B cell (primary cell): ENCODE results near the gene SART3. TPM values are rescaled to one million over a fixed set of nuclear protein-coding genes. Genes with fewer than 3 reads are reported as not detected.

Experiments
- ATAC-seq: fragments of 200-7000 bp; cut with Tn5 transposase; one replicate; pipeline ENCODE4 v1.10.0; 2021; ENCODE audit warnings: low read depth, mild to moderate bottlenecking, moderate number of reproducible peaks, moderate library complexity
- CTCF ChIA-PET: fragments of 350-600 bp; sonication (Branson Sonifier 250); formaldehyde crosslinking; loops from one replicate; lab custom pipeline; 2021; ENCODE audit warnings: antibody characterized with exemption, inconsistent platforms; lab: Charles Lee
- POLR2A ChIA-PET: fragments of 350-600 bp; sonication (Branson Sonifier 250); formaldehyde crosslinking; loops from one replicate; lab custom pipeline; 2021; ENCODE audit warnings: antibody characterized with exemption; lab: Charles Lee
- DNase-seq: peaks from one replicate; pipeline ENCODE4 v3.0.0; 2013
- H2AFZ ChIP-seq: 2 replicates; pipeline ENCODE4 v1.6.1; 2012; ENCODE audit warnings: mild to moderate bottlenecking, low read depth, low read length; ENCODE audit not compliant: insufficient read depth, poor library complexity, severe bottlenecking
- H3K27ac ChIP-seq, 2 donors: 1 replicate in 1 of 2; 2 replicates in 1 of 2; pipeline ENCODE4 v1.5.1; 2012 to 2013; ENCODE audit warnings: low read length in 2 of 2, mild to moderate bottlenecking in 2 of 2, moderate library complexity in 1 of 2
- H3K27me3 ChIP-seq, 4 experiments: fragments of 200-600 bp in 1 of 4; sonication (generic) in 1 of 4; replicated peaks in 1 of 4; 1 replicate in 2 of 4; 2 replicates in 2 of 4; pipeline versions ENCODE4 v1.6.1 to v1.7.0; 2013 to 2016; ENCODE audit warnings: low read length in 3 of 4, mild to moderate bottlenecking in 2 of 4, mixed read lengths in 1 of 4, moderate library complexity in 1 of 4; ENCODE audit not compliant: insufficient read depth in 4 of 4, control insufficient read depth in 3 of 4; ENCODE audit errors: control extremely low read depth in 1 of 4
- H3K36me3 ChIP-seq, 2 experiments: replicated peaks in 1 of 2; 1 replicate in 1 of 2; 2 replicates in 1 of 2; pipeline versions ENCODE4 v1.6.1 to v1.7.1; 2013; ENCODE audit warnings: low read length in 1 of 2; ENCODE audit not compliant: insufficient read depth in 2 of 2, control insufficient read depth in 1 of 2; ENCODE audit errors: control extremely low read depth in 1 of 2, extremely low read depth in 1 of 2
- H3K4me1 ChIP-seq, 2 donors: fragments of 200-600 bp in 1 of 2; sonication (generic) in 1 of 2; 1 replicate in 1 of 2; 2 replicates in 1 of 2; pipeline versions ENCODE4 v1.5.1 to v1.6.1; 2013 to 2017; ENCODE audit warnings: low read length in 2 of 2; ENCODE audit not compliant: control insufficient read depth in 2 of 2, insufficient read depth in 2 of 2
- H3K4me2 ChIP-seq: replicated peaks from 2 replicates; pipeline ENCODE3; 2012; ENCODE audit warnings: mild to moderate bottlenecking, low read depth, low read length; ENCODE audit not compliant: poor library complexity, severe bottlenecking
- H3K4me3 ChIP-seq, 5 experiments: fragments of 200-600 bp in 1 of 5; sonication (generic) in 1 of 5; 1 replicate in 3 of 5; 2 replicates in 2 of 5; pipeline versions ENCODE4 v1.5.1 to v1.7.0; 2011 to 2016; ENCODE audit warnings: low read length in 4 of 5, mild to moderate bottlenecking in 4 of 5, low read depth in 2 of 5, control low read depth in 1 of 5, moderate library complexity in 1 of 5; ENCODE audit not compliant: insufficient read depth in 1 of 5; ENCODE audit errors: control extremely low read depth in 1 of 5, extremely low read depth in 1 of 5
- H3K79me2 ChIP-seq: fragments of 200-600 bp; sonication (generic); one replicate; pipeline ENCODE4 v1.6.0; 2016; ENCODE audit warnings: low read length; ENCODE audit not compliant: control insufficient read depth, insufficient read depth
- H3K9ac ChIP-seq: fragments of 200-600 bp; sonication (generic); 2 replicates; pipeline ENCODE4 v1.6.1; 2017; ENCODE audit warnings: mild to moderate bottlenecking, low read length, moderate library complexity
- H3K9me3 ChIP-seq, 3 donors: one replicate each; pipeline versions ENCODE4 v1.6.1 to v1.7.1; 2013; ENCODE audit warnings: low read length in 2 of 3; ENCODE audit not compliant: control insufficient read depth in 2 of 3, insufficient read depth in 1 of 3; ENCODE audit errors: control extremely low read depth in 1 of 3
- H4K20me1 ChIP-seq: 2 replicates; pipeline ENCODE4 v1.6.0; 2012; ENCODE audit warnings: mild to moderate bottlenecking, low read length; ENCODE audit not compliant: insufficient read depth, control insufficient read depth, poor library complexity, severe bottlenecking
- H3K27ac Mint-ChIP-seq: one replicate; pipeline ENCODE4 v1.8.0; 2021; ENCODE audit warnings: mixed read lengths
- H3K27me3 Mint-ChIP-seq: one replicate; pipeline ENCODE4 v1.8.0; 2021; ENCODE audit warnings: mixed read lengths
- H3K4me1 Mint-ChIP-seq: one replicate; pipeline ENCODE4 v1.8.0; 2021; ENCODE audit warnings: mixed read lengths
- H3K4me3 Mint-ChIP-seq: one replicate; pipeline ENCODE4 v1.8.0; 2021; ENCODE audit warnings: mixed read lengths
- H3K9me3 Mint-ChIP-seq: one replicate; pipeline ENCODE4 v1.8.0; 2022; ENCODE audit warnings: mixed read lengths; ENCODE audit not compliant: insufficient read depth
- CTCF ChIP-seq: fragments of 200-600 bp; IDR thresholded peaks from one replicate; pipeline ENCODE4 v1.8.0; 2022; ENCODE audit warnings: antibody characterized with exemption, mild to moderate bottlenecking
- EZH2 ChIP-seq: IDR thresholded peaks from 2 replicates; pipeline ENCODE4 v1.6.1; 2012; ENCODE audit warnings: borderline replicate concordance, low read depth, mild to moderate bottlenecking, moderate library complexity, low read length; ENCODE audit not compliant: insufficient read depth, poor library complexity, severe bottlenecking
- WGBS: methylation state at CpG from one replicate; pipeline ENCODE4 v1.1.5; 2013; ENCODE audit warnings: missing lambda C conversion rate; ENCODE audit not compliant: insufficient coverage; 5-methylcytosine and 5-hydroxymethylcytosine counted together
- intact Hi-C: fragments of 100-400 bp; cut with micrococcal nuclease; formaldehyde crosslinking; loops from one replicate; pipeline ENCODE4 v1.10.0; 2022
- polyA plus RNA-seq: library from polyadenylated mRNA; depleted of rRNA; stranded (reverse); fragments of >200 nt; gene quantifications from 2 replicates; pipeline ENCODE4 v1.2.3, GENCODE V29; 2012
- total RNA-seq, 2 donors: library from RNA; stranded (reverse); fragments of 120-200 nt in 1 of 2; gene quantifications; 1 replicate in 1 of 2; 2 replicates in 1 of 2; pipeline versions ENCODE4 v1.2.3 to v1.2.4, GENCODE V29; 2013 to 2022

Gene SART3
- total and polyA plus RNA-seq, 2 donors (not counting 1 experiment from before 2014, with no cell fraction given): 24.1 to 131 TPM

- Mint-ChIP-seq H3K9me3 (peaks cover 3% of the 10 kb centered on the region), H3K4me1 (peaks cover 16% of the 10 kb centered on the region), H3K27me3 (peaks cover 4% of the 10 kb centered on the region), H3K4me3 (no peak overlapping the region), H3K27ac (no peak overlapping the region)
- DNase-seq (no peak), ATAC-seq (no peak)
- ChIA-PET POLR2A (no interaction called here), CTCF (no interaction called here)
- no peak overlapping the region for H3K27ac ChIP-seq
- H3K4me3 ChIP-seq: no peak overlapping the region
- H3K9me3 ChIP-seq: peaks cover 0 to 4% (median 0%) of the 10 kb centered on the region in 3 donors
- TF ChIP-seq CTCF: no peak
- intact Hi-C loops: no loop called here
- H3K4me1 ChIP-seq: peaks cover 7 to 9% of the 10 kb centered on the region in 2 donors
- H2AFZ ChIP-seq: no peak overlapping the region
- H3K9ac ChIP-seq: no peak overlapping the region
- 91% methylated on average over 7 of the region's 9 CpGs for WGBS
- H3K4me2 ChIP-seq: no peak overlapping the region
- no peaks in the 10 kb centered on the region for H4K20me1 ChIP-seq
- no peaks in the 10 kb centered on the region for H3K36me3 ChIP-seq
- H3K79me2 ChIP-seq: no peaks in the 10 kb centered on the region
- no peaks in the 10 kb centered on the region for H3K27me3 ChIP-seq
Measured at GRCh38 chr12:108582509-108582908, 21.5 kb upstream of the SART3 start.

- Histone ChIP-seq H3K4me3 (no peak overlapping the region), H3K27ac (no peak overlapping the region), H3K36me3 (no peaks in the 10 kb centered on the region), H3K27me3 (no peaks in the 10 kb centered on the region), H3K4me1 (peaks cover 7 to 9% of the 10 kb centered on the region in 2 donors), H4K20me1 (no peaks in the 10 kb centered on the region), H3K79me2 (no peaks in the 10 kb centered on the region), H3K9me3 (peaks cover 0 to 4% (median 0%) of the 10 kb centered on the region in 3 donors), H2AFZ (no peak overlapping the region), H3K9ac (no peak overlapping the region), H3K4me2 (no peak overlapping the region)
- Mint-ChIP-seq H3K9me3 (peaks cover 3% of the 10 kb centered on the region), H3K4me1 (peaks cover 19% of the 10 kb centered on the region), H3K27ac (no peak overlapping the region), H3K27me3 (peaks cover 4% of the 10 kb centered on the region), H3K4me3 (no peak overlapping the region)
- no peak for TF ChIP-seq EZH2
- no peak for TF ChIP-seq CTCF
- CTCF ChIA-PET: no interaction called here
- intact Hi-C loops: no loop called here
- POLR2A ChIA-PET: no interaction called here
- 94% methylated on average over 33 of the region's 33 CpGs for WGBS
- DNase-seq (no peak), ATAC-seq (no peak)
Measured at GRCh38 chr12:108581311-108582227, 20.6 kb upstream of the SART3 start.
